ENCODE measurements around the gene TMEM130.

The TMEM130 gene, protein sequence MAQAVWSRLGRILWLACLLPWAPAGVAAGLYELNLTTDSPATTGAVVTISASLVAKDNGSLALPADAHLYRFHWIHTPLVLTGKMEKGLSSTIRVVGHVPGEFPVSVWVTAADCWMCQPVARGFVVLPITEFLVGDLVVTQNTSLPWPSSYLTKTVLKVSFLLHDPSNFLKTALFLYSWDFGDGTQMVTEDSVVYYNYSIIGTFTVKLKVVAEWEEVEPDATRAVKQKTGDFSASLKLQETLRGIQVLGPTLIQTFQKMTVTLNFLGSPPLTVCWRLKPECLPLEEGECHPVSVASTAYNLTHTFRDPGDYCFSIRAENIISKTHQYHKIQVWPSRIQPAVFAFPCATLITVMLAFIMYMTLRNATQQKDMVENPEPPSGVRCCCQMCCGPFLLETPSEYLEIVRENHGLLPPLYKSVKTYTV

DNA sequence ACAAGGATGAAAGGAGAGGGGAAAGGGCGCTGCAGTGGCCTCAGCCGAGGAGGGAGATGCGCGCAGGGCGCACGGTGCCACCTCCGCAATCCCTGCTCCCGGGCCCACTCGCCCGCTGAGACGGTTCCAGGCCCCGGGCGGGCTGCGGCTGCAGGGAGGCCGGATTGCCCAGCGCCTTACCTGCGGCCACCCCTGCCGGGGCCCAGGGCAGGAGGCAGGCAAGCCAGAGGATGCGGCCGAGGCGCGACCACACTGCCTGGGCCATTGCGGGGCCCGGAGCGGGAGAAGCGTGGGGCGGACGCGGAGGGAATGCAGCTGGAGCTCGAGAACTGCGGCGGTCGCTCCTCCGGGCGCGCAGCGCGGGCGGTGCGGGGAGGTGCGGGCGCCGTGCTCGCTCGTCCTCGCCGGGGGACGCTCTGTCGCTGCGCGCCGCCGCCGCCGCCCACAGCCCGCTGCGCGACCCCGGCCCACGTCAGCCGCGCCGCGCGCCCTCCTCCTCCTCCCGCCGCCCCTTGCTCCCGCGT is at the start of gene TMEM130:
Gene TMEM130 (minus strand): TSS at position 418 of the 524 bp plus-strand sequence. CDS start 153 bp downstream, at position 265.
- no peak for DNase-seq (ENCODE audit: low read depth)

DNA sequence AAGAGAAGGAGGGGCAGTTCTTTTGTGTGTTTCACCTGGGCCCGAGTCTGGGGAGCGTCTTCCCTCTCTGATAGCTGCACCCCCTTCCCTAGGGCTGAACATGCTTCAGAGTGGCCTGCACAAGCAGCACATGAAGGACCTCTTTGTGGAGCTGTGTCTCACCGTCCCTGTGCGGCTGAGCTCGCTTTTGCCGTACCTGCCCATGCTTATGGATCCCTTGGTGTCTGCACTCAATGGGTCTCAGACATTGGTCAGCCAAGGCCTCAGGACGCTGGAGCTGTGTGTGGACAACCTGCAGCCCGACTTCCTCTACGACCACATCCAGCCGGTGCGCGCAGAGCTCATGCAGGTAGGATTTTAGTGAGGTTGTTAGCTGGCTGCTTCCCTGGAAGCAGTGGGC is 47.5 kb upstream of the TMEM130 start:
- no peak for DNase-seq (ENCODE audit: low read depth)

DNA sequence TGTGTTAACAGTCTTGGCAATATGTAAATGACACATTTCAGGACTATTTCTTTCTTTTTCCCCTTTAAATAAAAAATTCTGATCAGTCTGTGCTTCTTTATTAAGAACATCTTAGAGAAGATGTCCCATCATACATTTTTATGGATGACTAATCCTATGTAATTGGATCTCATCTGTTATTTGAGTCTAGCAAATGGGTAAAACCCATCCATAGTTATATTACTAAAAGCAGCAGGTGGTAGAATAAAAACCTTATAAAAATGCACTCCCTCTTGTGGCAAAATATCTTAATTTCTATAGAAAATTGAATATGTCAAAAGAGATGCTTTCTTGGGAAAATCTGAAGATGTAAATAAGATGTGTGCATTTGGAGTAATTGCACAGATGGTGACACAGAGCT is 43.8 kb upstream of the TMEM130 start:
- DNase-seq (ENCODE audit: low read depth) = no peak

DNA sequence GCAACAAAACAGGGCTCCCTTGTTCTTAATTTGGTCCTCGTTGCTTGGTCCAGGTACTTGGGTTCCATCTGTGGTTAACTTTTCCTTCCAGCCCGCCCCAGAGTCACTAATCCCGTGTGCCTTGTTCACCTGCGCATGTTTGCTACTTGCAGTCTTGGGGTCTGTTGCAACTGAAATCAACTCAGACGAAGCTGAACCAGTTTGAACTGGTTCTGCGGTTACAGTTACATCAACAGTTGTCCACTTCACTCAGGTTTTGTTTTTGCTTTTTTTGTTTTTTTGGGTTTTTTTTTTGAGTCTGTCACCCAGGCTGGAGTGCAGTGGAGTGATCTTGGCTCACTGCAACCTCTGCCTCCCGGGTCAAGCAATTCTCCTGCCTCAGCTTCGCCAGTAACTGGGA is 43.2 kb upstream of the TMEM130 start:
- DNase-seq (ENCODE audit: low read depth) = no peak

DNA sequence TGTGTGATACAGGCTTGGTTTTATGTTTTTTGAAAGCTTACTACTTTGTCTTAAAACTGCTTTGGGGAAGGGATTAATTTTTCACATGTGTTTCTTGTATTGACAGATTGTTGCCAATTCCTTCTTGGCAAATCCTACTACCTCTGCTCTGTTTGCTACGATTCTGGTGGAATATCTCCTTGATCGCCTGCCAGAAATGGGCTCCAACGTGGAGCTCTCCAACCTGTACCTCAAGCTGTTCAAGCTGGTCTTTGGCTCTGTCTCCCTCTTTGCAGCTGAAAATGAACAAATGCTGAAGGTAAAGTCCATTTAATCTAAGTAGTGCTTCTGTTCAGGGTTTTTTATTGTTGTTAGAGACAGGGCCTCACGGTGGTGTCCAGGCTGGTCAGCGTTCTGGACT is 42.1 kb upstream of the TMEM130 start:
- DNase-seq (ENCODE audit: low read depth) = no peak

DNA sequence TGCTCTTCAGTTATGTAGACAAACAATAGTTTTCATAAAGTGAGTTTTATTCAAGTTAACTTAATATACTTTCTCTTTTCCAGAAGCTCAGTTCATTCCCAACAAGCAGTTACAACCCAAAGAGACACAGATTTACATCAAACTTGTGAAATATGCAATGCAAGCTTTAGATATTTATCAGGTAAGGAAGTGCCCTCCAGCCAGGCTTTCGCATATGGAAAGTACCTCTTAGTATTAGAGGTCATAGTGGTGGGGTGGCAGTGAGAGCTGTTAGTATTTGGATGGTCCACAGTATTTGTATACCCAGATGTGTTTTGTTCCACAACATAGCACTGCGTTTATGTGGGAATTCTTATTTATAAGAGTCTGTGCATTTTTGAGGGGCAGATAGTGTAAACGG is 40.6 kb upstream of the TMEM130 start:
- no peak for DNase-seq (ENCODE audit: low read depth)

DNA sequence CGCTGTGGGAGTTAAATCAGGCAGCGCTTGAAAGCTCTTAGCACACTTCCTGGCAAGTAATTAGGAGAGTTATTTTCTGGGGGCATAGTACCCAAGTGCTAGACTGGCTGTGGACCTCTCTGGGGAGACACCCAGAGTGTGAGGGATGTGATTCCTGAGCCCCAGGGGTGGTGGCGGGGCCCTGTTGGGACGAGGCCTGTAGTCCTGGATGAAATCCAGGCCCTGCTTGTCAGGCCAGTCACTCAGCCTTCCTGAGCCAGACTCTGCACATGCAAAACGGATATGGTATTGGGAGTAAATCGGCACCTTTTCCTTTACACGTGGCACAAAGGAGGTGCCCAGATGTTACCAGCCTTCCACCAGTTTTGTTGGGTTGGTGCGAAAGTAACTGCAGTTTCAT is 39.7 kb upstream of the TMEM130 start:
- DNase-seq (ENCODE audit: low read depth) = no peak

DNA sequence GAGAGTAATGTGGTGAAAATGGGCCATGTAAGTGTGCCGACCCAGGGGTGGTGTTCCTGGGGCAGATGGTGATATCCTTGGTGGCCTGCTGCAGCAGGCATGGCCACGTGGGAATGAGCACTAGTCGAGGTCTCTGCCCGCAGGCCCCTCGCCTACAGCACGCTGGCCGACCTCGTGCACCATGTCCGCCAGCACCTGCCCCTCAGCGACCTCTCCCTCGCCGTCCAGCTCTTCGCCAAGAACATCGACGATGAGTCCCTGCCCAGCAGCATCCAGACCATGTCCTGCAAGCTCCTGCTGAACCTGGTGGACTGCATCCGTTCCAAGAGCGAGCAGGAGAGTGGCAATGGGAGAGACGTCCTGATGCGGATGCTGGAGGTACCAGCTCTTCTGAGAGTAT is 38.8 kb upstream of the TMEM130 start:
- no peak for DNase-seq (ENCODE audit: low read depth)

DNA sequence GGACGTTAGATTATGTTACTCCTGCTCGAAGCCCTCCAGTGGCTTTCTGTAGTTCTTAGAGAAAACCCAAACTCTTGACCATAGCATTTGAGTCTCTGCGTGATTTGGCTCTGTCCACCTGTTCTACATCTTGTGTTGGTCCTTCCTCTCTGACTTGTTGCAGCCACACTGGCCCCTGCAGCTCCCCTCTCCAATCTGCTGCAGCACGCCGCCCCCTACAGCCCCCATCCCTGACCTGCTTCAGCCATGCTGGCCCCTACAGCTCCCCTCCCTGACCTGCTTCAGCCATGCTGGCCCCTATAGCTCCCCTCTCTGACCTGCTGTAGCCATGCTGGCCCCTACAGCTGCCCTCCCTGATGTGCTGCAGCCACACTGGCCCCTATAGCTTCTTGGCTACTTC is 37.8 kb upstream of the TMEM130 start:
- no peak for DNase-seq (ENCODE audit: low read depth)

DNA sequence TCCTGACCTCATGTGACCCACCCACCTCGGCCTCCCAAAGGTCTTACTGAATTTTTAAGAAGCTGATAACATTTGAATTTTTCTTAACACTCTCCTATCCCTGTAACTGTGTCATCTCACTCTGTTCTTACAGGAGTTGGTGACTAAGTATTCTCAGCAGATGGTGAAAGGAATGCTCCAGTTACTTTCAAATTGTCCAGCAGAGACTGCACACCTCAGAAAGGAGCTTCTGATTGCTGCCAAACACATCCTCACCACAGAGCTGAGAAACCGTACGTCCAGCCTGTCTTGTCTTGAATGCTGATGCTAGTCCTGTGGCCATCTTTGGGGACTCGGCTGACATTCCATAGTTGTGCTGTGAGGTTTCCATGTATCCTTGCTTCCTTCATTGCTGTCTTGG is 33.4 kb upstream of the TMEM130 start:
- DNase-seq (ENCODE audit: low read depth) = no peak

DNA sequence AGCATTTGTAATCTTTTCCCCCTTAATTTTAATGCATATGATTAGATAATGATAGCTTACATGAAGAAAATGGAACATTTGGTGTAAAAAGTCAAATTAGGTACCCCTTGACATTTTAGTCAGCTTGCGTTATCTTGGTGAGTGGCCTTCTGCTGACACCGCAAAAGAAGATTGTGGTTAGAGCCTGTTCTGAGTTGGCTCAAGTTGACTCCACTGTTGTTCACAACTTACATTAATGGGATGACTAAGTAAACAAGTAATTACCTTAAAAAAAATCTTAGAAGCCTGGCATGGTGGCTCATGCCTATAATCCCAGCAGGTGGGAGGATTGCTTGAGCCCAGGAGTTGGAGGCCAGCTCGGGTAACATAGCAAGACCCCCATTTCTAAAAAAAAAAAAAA is 32.7 kb upstream of the TMEM130 start:
- no peak for DNase-seq (ENCODE audit: low read depth)

DNA sequence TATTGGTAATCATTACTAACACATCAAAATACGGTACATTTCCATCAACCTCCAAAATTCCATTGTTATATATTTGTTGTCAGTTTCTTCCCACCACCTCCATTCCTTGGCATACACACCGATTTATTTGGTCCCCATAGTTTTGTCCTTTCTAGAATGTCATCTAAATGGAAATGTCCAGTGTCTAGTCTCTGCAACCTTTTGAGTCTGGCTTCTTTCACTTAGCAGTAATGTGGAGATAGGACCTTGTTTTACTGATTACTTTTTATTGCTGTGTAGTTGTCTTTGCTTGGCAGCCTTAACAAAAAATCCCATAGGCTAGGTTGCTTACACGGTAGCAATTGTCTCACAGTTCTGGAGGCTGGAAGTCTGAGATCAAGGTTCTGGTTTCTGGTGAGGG is 31.0 kb upstream of the TMEM130 start:
- no peak for DNase-seq (ENCODE audit: low read depth)

DNA sequence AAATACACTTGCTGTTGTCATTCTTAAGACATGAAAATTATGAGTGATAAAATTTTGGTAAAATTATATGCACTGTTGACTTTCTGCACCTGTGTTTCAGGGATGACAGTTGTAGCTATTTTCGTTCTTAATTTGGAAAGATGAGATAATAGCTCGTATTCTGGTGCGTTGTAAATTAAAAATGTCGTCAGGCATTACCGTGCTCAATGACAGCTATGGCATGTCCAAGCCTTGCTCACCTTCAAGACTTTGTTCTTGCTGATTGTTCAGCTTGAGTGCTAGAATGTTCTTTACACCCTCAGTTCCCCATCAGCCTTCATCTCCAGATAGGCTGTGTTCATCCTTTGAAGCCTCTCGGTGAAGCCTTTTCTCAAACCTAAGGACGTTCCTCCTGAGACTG is 30.0 kb upstream of the TMEM130 start:
- no peak for DNase-seq (ENCODE audit: low read depth)

DNA sequence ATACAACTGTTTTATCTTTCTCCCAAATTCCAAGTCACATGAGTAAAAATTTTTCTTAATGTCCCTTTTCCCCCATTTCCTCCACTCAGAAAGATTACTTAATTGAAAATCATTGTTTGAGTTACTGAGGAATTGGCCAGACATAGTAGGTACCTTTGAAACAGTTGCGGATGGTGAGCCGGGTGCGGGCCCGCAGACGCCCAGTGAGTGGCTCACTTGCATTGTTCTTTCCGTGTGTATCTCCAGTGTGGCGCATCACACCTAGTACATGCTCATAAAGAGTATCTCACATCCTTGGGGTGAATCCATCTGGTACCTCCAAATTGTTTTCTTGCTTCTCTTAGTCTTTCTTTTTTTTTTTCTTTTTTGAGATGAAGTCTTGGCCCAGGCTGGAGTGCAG is 22.8 kb upstream of the TMEM130 start:
- DNase-seq (ENCODE audit: low read depth) = no peak

DNA sequence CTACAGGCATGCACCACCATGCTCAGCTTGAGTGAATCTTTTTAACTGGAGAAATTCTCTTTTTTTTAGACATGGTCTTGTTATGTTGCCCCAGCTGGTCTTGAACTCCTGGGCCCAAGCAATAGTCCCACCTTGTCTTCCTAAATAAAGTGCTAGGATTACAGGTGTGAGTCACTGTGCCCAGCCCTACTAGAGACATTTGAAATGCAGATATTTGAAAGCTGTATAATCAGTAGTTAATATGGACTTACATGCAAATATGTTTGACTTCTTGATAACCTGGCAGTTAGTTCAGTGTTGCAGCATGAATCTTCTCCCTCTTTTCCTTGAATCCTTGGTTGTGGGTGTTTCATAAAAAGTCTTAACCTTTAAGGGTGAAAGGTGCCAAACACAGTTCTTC is 17.2 kb upstream of the TMEM130 start:
- DNase-seq (ENCODE audit: low read depth) = no peak

DNA sequence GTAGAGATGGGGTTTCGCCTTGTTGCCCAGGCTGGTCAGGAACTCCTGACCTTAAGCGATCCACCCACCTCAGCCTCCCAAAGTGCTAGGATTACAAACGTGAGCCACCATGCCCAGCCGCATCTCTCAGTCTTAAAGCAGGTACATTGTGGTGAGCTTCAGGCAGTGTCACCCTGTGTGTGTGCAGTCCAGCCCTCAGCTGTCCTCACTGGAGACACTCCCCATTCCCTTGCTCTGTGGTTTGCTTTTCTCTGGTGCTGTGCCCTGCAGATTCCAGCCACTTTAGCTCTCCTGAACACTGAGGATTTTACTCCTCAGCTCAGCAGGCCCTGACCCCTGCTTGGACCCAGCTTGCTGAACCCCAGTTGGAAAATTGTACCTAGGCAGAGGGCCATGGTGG is 14.6 kb upstream of the TMEM130 start:
- DNase-seq (ENCODE audit: low read depth) = no peak

DNA sequence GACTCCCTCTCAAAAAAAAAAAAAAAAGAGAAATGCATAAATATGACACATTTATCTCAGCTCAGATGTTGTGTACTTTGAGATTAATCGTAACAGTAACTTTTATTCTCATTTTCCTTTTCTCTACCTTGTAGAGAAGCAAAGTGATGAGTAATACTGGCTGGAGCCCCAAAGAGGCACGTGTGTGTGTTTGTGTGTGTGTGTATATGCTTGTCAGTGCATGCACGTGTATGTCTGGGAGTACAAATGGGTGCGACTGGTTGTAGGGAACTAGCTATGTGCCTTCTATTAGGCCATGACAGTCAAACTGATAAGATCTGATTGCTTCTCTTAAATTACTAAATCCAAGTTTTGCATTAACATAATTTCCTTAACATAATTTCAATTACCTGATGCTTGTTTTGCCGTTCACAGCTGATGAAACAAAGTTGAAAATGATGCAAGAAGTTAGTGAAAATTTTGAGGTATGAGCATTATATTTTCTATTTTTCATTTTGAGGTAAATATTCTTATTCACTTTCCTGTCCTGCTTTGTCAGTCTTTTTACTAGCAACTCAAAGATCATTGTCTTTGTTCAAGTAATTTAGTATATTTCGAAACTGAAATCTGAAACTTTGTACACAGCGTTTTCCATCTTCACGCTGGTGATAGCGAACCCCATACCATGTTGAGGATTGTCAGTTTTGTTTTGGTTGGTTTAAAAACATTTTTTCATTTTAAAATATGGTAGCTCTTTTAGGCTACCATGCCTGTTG is 11.9 kb upstream of the TMEM130 start:
- no peak for DNase-seq (ENCODE audit: low read depth)

DNA sequence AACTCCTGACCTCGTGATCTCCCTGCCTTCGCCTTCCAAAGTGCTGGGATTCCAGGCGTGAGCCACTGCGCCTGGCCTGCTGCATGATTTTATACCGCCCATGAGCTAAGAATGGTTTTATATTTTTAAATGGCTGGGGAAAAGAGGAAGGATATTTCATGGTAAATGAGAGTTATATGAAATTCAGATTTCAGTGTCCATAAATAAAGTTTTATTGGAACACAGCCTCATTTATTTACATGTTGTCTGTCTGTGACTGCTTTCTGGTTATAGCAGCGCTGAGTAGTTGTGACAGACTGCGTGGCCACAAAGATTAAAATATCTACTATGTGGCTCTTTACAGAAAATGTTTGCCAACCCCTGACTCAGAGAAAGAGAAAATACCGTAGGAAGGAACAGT is 10.7 kb upstream of the TMEM130 start:
- no peak for DNase-seq (ENCODE audit: low read depth)

DNA sequence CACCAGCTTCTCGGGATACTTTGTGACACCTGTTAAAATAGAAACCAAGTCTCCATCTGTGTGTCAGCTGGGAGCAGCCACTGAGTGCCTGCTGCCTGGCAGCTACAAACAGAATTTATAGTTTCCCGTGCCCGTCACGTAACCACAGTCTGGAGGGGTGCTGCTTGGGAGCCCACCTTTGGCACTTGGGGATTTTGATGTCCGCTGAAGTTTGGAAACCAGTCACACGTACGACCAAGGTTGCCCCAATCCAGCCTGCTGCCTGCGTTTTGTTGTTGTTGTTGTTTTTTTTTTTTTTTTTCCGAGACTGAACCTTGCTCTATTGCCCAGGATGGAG is 10.1 kb upstream of the TMEM130 start:
- no peak for DNase-seq (ENCODE audit: low read depth)

DNA sequence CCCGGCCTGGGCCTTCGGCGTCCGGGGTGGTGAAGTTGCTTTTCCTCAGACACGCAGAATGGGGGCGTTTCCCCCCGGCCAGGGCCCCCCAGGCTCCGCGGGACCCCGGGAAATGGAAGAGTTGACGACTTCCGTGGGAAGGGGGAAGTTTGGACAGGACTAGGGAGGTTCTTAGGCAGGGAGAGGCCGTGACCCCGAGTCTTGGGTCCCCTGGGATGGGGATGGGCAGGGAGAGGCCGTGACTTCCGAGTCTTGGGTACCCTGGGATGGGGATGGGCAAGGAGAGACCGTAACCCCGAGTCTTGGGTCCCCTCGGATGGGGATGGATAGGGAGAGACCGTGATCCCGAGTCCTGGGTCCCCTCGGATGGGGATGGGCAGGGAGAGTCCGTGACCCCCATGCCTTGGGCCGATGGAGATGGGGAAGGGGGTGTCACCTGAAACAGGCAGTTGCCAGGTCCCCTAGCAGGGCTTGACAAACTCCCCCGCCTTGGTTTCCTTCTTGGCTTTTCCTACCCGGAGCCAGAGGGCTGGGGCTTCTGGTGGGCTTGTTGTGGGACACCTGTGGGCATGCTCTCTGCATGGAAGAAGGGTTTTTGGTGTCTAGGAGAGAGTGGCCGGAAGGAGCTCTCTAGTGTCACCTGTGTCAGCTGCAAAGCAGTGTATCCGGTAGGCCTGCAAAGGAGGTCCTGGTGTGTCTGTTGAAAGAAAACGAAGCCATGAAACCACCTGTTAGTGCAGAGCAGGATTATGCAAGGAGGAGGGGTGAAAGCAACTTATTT is 9.6 kb upstream of the TMEM130 start:
- DNase-seq (ENCODE audit: low read depth) = peak; percentile 54

DNA sequence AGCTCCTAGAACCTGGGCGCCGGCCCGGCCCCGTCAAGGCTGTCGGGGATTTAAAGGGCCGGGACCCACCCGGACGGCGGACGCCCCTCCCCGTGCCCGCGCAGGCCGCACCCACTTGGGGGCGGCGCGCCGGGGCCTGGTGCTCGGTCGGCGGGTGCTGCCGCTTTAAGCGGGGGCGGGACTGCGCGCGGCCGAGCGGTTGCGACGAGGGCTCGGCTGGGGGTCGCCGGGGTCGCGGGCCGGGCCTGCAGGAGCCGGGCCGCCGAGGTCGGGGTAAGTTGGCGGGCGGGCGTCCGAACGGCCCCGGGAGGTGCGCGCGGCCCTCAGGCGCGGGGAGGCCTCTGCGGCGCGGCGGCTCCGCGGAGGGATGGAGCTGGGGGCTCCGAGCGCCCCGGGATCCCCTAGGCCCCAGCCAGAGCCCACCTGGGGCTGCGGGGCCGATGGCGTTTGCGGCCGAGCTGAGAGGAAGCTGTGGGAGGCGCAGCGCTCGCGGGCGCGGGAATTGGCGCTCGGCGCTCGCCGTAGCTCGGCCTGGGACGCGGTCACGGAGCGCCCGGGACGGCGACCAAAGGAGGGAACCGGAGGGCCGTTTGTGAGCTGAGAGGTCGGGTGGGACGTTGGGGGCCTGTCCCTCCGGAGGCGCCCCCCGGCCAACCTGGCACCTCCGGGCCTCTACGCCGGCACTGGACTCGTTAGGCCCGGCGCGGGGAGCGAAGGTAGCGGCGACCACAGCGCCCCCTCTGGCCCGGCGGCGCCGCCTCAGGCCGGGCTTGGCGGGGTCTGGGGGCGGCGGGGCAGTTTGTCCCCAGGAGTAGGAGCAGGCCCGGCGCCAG is 8.8 kb upstream of the TMEM130 start, which contains the start of gene TRRAP:
Gene TRRAP (plus strand): TSS at position 168 of the 833 bp plus-strand sequence. CDS start 2,619 bp downstream, outside the sequence.
- DNase-seq (ENCODE audit: low read depth) = peak; percentile 57

Data from T-helper 22 cell (primary cell).